Measurements from ENCODE around the gene ISM2.

DNA sequence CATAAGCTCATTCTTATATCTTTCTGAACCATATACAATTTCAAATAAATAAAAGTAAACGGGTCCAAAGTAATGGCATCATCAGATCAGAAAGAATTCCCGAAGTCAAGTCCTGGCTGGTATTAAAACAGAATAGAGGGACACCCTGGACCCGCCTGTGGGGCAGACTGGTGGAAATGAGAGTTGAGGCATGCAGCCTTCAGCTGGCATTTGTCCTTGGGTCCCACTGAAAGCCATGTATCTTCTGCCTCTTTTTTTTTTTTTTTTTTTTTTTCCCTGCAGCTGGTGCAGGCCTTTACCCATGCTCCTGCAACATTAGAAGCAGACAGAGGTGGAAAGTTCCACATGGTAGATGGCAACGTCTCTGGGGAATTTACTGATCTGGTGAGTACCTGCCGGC lies 30.8 kb downstream of the ISM2 start:
- TF ChIP-seq, protein P1, sequence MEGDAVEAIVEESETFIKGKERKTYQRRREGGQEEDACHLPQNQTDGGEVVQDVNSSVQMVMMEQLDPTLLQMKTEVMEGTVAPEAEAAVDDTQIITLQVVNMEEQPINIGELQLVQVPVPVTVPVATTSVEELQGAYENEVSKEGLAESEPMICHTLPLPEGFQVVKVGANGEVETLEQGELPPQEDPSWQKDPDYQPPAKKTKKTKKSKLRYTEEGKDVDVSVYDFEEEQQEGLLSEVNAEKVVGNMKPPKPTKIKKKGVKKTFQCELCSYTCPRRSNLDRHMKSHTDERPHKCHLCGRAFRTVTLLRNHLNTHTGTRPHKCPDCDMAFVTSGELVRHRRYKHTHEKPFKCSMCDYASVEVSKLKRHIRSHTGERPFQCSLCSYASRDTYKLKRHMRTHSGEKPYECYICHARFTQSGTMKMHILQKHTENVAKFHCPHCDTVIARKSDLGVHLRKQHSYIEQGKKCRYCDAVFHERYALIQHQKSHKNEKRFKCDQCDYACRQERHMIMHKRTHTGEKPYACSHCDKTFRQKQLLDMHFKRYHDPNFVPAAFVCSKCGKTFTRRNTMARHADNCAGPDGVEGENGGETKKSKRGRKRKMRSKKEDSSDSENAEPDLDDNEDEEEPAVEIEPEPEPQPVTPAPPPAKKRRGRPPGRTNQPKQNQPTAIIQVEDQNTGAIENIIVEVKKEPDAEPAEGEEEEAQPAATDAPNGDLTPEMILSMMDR (IDR thresholded peaks at IDR 0.05; ENCODE audit: low read depth, low read length), result no peak
- no peak for TF ChIP-seq POLR2A (IDR thresholded peaks at IDR 0.05; ENCODE audit: extremely low read depth, insufficient read length)

All from NB4 (cell line).